Kidney (tissue), 14 donors: ENCODE results near the gene TBC1D8. TPM values are rescaled to one million over a fixed set of nuclear protein-coding genes. Genes with fewer than 3 reads are reported as not detected.

Experiments used
- DNase-seq, 5 donors: peaks; one replicate each; pipeline ENCODE4 v3.0.0-alpha.2; 2013 to 2020
- FAIRE-seq: peaks from 2 replicates; lab custom pipeline; 2012; peaks lifted over from hg19 to GRCh38; lab: Jason Lieb, UNC
- H3K27ac ChIP-seq, 2 donors: one replicate each; pipeline ENCODE4 v1.7.0; 2013; ENCODE audit warnings: low read depth in 2 of 2, low read length in 2 of 2, inconsistent platforms in 1 of 2
- H3K27me3 ChIP-seq: one replicate; pipeline ENCODE4 v1.7.1; 2013; ENCODE audit warnings: low read length, inconsistent platforms; ENCODE audit not compliant: control insufficient read depth, insufficient read depth
- H3K36me3 ChIP-seq, 3 donors: one replicate each; pipeline versions ENCODE4 v1.7.0 to v1.7.1; 2013; ENCODE audit warnings: low read length in 3 of 3, control low read depth in 1 of 3, inconsistent platforms in 1 of 3; ENCODE audit not compliant: insufficient read depth in 3 of 3, control insufficient read depth in 2 of 3
- H3K4me1 ChIP-seq, 3 donors: one replicate each; pipeline versions ENCODE4 v1.7.0 to v1.7.1; 2013; ENCODE audit warnings: low read length in 3 of 3, inconsistent platforms in 1 of 3, low read depth in 1 of 3; ENCODE audit not compliant: control insufficient read depth in 2 of 3, insufficient read depth in 2 of 3
- H3K4me3 ChIP-seq, 3 donors: one replicate each; pipeline versions ENCODE4 v1.7.0 to v1.8.1; 2013; ENCODE audit warnings: low read length in 3 of 3, control low read depth in 1 of 3, inconsistent platforms in 1 of 3
- H3K9ac ChIP-seq, 3 donors: one replicate each; pipeline versions ENCODE4 v1.7.0 to v1.7.1; 2013; ENCODE audit warnings: low read length in 3 of 3, control low read depth in 1 of 3, inconsistent platforms in 1 of 3
- H3K9me3 ChIP-seq, 3 donors: one replicate each; pipeline versions ENCODE4 v1.7.0 to v1.7.1; 2013; ENCODE audit warnings: low read length in 3 of 3, control low read depth in 1 of 3, inconsistent platforms in 1 of 3; ENCODE audit not compliant: control insufficient read depth in 2 of 3, insufficient read depth in 1 of 3
- intact Hi-C: fragments of 100-400 bp; cut with DNase I; formaldehyde crosslinking; loops from one replicate; pipeline ENCODE4 v1.11.1; 2022
- polyA plus RNA-seq: library from polyadenylated mRNA; stranded (reverse); fragments of 350-450 nt; fragmentation: Illumina TruSeq; extraction: RNeasy Lipid Tissue Mini Kit (QIAGEN cat#74804); gene quantifications from one replicate; pipeline ENCODE4 v1.2.3, GENCODE V29; 2014; ENCODE audit warnings: low read depth, low replicate concordance; ENCODE audit not compliant: insufficient read depth
- total RNA-seq: library from RNA; stranded (reverse); fragmentation: NEBNext Ultra II Directional; extraction: Animal tissue kit (Norgen Biotek cat#: 25700); gene quantifications from one replicate; pipeline ENCODE4 v1.2.1, GENCODE V29; 2021
- TF ChIP-seq, protein P1 (sequence below): IDR thresholded peaks from 3 replicates; pipeline ENCODE4 v1.5.1; 2012; ENCODE audit warnings: mild to moderate bottlenecking, moderate library complexity, borderline replicate concordance; ENCODE audit not compliant: insufficient read depth; ENCODE audit errors: extremely low read depth
- donor health status: control.
- donor health status: control.
- donor health status: control.
- donor health status: control.
- donor health status: control.
- donor health status: DM: yes; HTN: yes; CAD: no.
- donor health status: Normal renal cell carcinoma (clear cell type).

TBC1D8 gene
- total and polyA plus RNA-seq, 2 donors from 2014 or later, result 7.4 to 47.9 TPM

DNA sequence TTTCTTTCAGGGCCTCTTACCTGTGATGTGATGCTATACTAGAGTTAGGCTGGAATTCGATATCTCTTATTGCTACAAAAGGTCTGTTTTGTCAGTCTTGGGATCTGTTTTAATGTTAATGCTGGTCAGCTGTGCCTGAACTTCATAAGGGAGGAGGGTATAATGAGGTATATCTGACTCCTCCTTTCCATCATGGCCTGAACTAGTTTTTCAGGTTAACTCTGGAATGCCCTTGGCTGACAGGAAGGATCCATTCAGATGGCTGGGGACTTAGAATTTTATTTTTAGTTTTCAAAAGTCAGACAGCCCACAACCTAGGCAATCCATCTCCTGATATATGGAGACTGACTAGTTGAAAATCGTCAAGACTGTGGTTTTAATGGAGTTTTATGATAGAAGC lies 35.9 kb upstream of the TBC1D8 start:
- no peak overlapping the region for H3K4me3 ChIP-seq
- DNase-seq (no peak), FAIRE-seq (no peak)
- H3K27ac ChIP-seq, result no peak overlapping the region
- no peak overlapping the region for H3K9ac ChIP-seq
- intact Hi-C loops, result no loop called here
- no peaks in the 10 kb centered on the region for H3K27me3 ChIP-seq
- H3K4me1 ChIP-seq, result peaks cover 0 to 3% (median 0%) of the 10 kb centered on the region in 3 donors
- TF ChIP-seq, protein P1, sequence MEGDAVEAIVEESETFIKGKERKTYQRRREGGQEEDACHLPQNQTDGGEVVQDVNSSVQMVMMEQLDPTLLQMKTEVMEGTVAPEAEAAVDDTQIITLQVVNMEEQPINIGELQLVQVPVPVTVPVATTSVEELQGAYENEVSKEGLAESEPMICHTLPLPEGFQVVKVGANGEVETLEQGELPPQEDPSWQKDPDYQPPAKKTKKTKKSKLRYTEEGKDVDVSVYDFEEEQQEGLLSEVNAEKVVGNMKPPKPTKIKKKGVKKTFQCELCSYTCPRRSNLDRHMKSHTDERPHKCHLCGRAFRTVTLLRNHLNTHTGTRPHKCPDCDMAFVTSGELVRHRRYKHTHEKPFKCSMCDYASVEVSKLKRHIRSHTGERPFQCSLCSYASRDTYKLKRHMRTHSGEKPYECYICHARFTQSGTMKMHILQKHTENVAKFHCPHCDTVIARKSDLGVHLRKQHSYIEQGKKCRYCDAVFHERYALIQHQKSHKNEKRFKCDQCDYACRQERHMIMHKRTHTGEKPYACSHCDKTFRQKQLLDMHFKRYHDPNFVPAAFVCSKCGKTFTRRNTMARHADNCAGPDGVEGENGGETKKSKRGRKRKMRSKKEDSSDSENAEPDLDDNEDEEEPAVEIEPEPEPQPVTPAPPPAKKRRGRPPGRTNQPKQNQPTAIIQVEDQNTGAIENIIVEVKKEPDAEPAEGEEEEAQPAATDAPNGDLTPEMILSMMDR, result no peak
- H3K36me3 ChIP-seq, result no peaks in the 10 kb centered on the region
- H3K9me3 ChIP-seq, result no peaks in the 10 kb centered on the region

DNA sequence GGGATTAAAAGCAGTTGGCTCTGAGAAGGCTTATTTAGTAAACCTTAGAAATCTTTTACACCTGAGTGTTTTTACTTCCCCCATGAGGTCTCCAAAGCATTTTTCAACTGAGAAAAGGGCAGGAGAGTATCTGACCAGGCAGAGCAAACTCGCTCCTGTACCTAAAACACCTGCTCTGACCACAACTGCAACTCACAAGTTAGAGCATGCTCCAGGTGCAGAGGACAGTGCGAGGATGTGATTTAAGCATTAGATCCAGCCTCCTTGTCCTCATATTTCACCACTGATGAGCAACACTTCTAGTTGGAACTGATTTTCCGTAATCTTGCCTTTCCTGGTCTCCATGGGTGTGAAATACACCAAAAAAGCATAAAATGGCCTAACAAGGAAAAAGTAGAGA lies 34.5 kb upstream of the TBC1D8 start:
- no peaks in the 10 kb centered on the region for H3K9me3 ChIP-seq
- TF ChIP-seq, protein P1, result no peak
- H3K27ac ChIP-seq, result no peak overlapping the region
- intact Hi-C loops, result no loop called here
- no peaks in the 10 kb centered on the region for H3K36me3 ChIP-seq
- no peak overlapping the region for H3K9ac ChIP-seq
- no peak overlapping the region for H3K4me3 ChIP-seq
- no peak for FAIRE-seq
- H3K4me1 ChIP-seq, result no peaks in the 10 kb centered on the region
- no peaks in the 10 kb centered on the region for H3K27me3 ChIP-seq
- DNase-seq, result no peak

DNA sequence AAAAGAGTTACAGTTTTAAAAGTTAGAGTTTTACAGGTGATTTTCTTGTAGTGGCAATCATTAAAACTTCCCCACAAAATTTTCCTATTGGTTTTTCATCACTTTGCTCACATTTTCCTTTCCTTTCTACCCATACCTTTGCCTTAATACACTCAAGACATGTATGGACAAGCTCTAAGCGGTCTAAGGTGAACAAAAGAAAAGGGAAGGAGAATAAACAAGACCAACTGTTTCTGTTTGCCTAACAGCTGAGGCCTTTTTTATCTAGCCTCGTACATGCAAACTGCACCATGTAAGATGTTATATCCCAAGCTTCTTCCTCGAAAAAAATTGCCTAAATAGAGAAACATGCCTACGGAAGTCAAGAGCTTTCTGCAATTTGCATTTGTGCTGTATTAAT lies 33.9 kb upstream of the TBC1D8 start:
- H3K9ac ChIP-seq, result no peak overlapping the region
- DNase-seq (no peak), FAIRE-seq (no peak)
- H3K9me3 ChIP-seq, result no peaks in the 10 kb centered on the region
- no peak overlapping the region for H3K4me3 ChIP-seq
- no peaks in the 10 kb centered on the region for H3K36me3 ChIP-seq
- no peaks in the 10 kb centered on the region for H3K4me1 ChIP-seq
- H3K27me3 ChIP-seq, result no peaks in the 10 kb centered on the region
- intact Hi-C loops, result no loop called here
- no peak overlapping the region for H3K27ac ChIP-seq
- TF ChIP-seq, protein P1, result no peak

DNA sequence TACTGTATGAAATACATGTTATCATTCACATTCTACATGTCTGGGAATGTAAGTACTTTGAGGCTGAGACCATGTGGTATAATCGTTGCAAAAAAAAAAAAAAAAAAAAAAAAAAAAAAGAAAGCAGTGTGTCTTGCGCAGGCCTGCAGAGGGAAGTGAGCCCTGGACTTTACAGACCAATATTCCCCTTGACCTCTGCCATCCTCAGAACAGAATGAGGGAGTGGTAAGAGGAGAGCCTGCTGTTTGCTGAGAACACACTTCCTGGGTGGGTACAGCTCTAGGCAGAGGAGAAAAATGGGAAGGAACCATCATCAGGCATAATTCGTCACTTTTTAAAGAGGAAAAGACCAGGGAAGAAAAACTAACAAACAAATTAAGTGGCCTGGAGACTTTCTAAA lies 28.8 kb upstream of the TBC1D8 start:
- FAIRE-seq, result no peak
- TF ChIP-seq, protein P1, result no peak
- no peak for DNase-seq

More for the DNA sequence above, 28.8 kb upstream of the TBC1D8 start:
- Histone ChIP-seq H3K27me3 (no peaks in the 10 kb centered on the region), H3K36me3 (no peaks in the 10 kb centered on the region), H3K4me1 (peaks cover 0 to 2% (median 0%) of the 10 kb centered on the region in 3 donors), H3K27ac (no peak overlapping the region), H3K9me3 (no peaks in the 10 kb centered on the region), H3K9ac (no peak overlapping the region), H3K4me3 (no peak overlapping the region)
- intact Hi-C loops, result no loop called here
